OCI-LY3 (cell line): ENCODE measurements around the gene ATPAF2.

Experiments used
- H2AFZ ChIP-seq: fragments of 200-600, 300-600 bp; shearing (Covaris generic); 2 replicates; pipeline ENCODE4 v1.6.0; 2014; ENCODE audit warnings: antibody characterized with exemption, low read depth, low read length
- H3K27ac ChIP-seq: fragments of 200-600, 300-600 bp; sonication (generic); 2 replicates; pipeline ENCODE4 v1.5.1; 2014; ENCODE audit warnings: mild to moderate bottlenecking, low read length, moderate library complexity, mixed read lengths
- H3K27me3 ChIP-seq: fragments of 200-600, 300-600 bp; sonication (generic); 2 replicates; pipeline ENCODE4 v1.6.1; 2014; ENCODE audit warnings: low read depth, low read length, mixed read lengths
- H3K36me3 ChIP-seq: fragments of 200-600, 300-600 bp; sonication (generic); replicated peaks from 2 replicates; pipeline ENCODE3; 2014; ENCODE audit warnings: low read depth, low read length, mixed read lengths
- H3K4me1 ChIP-seq: fragments of 300-600, 200-600 bp; sonication (generic); 2 replicates; pipeline ENCODE4 v1.6.1; 2014; ENCODE audit warnings: low read length, mixed read lengths
- H3K4me2 ChIP-seq: fragments of 200-600, 300-600 bp; sonication (generic); 2 replicates; pipeline ENCODE4 v1.6.1; 2014; ENCODE audit warnings: low read length, mixed read lengths
- H3K4me3 ChIP-seq: fragments of 300-600, 200-600 bp; sonication (generic); 2 replicates; pipeline ENCODE4 v1.5.1; 2014; ENCODE audit warnings: antibody characterized with exemption, mild to moderate bottlenecking, low read length, moderate library complexity
- H3K79me2 ChIP-seq: fragments of 300-600, 200-600 bp; shearing (Covaris generic); 2 replicates; pipeline ENCODE4 v1.6.1; 2014; ENCODE audit warnings: mild to moderate bottlenecking, low read length, mixed read lengths
- H3K9ac ChIP-seq: fragments of 300-600, 200-600 bp; shearing (Covaris generic); 2 replicates; pipeline ENCODE4 v1.6.0; 2014; ENCODE audit warnings: mild to moderate bottlenecking, low read length, moderate library complexity
- H3K9me3 ChIP-seq: fragments of 200-600, 300-600 bp; shearing (Covaris generic); 2 replicates; pipeline ENCODE4 v1.6.1; 2014; ENCODE audit warnings: low read length, mixed read lengths; ENCODE audit not compliant: insufficient read depth
- H4K20me1 ChIP-seq: fragments of 200-600, 300-600 bp; sonication (generic); 2 replicates; pipeline ENCODE4 v1.6.1; 2016; ENCODE audit warnings: low read length, mixed read lengths; ENCODE audit not compliant: insufficient read depth
- EZH2phosphoT487 ChIP-seq: fragments of 200-600 bp; shearing (Covaris generic); IDR thresholded peaks from 2 replicates; pipeline ENCODE4 v1.6.1; 2018; ENCODE audit warnings: antibody characterized with exemption, mixed run types, low read depth
- TF ChIP-seq, protein P1 (sequence below): fragments of 200-600, 300-600 bp; sonication (generic); IDR thresholded peaks from 2 replicates; pipeline ENCODE4 v1.5.1; 2014; ENCODE audit warnings: antibody characterized with exemption, low read length, low read depth

ATPAF2 gene

DNA sequence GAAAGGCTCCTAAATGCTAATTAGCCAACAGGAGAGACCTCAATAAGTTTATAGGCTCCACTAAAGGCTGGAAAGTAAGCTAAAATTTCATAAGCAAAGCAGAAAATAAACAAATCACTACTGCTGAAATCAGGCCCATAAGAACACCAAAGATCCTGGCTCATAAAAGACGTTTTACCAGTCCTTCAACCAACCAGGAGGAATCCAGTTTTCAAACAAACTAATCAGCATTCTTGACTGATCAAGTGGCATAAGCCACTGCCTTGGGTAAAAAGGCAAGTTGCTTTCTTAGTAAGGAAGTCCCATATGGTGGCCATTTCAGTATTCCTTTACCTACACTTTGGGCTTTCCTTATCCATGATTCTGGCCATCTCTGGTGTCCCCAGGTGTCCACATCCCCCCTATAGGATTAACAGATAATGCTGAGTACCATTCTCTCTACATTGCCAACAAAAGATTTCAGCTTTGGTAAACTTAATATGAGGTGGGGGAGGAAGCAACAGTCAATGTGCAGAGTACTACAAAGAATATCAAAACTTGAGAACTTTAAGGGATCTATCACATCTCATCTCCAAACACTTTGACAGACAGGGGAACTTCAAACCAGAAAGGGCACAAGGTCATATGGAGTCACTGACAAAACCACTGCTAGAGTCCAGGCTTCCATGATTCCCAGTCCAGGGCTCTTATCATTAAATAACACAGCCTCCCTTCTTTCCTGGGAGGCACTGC lies 68.1 kb downstream of the ATPAF2 start:
- no peak overlapping the region for H3K9ac ChIP-seq
- TF ChIP-seq, protein P1, sequence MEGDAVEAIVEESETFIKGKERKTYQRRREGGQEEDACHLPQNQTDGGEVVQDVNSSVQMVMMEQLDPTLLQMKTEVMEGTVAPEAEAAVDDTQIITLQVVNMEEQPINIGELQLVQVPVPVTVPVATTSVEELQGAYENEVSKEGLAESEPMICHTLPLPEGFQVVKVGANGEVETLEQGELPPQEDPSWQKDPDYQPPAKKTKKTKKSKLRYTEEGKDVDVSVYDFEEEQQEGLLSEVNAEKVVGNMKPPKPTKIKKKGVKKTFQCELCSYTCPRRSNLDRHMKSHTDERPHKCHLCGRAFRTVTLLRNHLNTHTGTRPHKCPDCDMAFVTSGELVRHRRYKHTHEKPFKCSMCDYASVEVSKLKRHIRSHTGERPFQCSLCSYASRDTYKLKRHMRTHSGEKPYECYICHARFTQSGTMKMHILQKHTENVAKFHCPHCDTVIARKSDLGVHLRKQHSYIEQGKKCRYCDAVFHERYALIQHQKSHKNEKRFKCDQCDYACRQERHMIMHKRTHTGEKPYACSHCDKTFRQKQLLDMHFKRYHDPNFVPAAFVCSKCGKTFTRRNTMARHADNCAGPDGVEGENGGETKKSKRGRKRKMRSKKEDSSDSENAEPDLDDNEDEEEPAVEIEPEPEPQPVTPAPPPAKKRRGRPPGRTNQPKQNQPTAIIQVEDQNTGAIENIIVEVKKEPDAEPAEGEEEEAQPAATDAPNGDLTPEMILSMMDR: no peak
- no peak for TF ChIP-seq EZH2phosphoT487

More for the DNA sequence above, 68.1 kb downstream of the ATPAF2 start:
- Histone ChIP-seq H4K20me1 (no peaks in the 10 kb centered on the region), H3K9me3 (no peaks in the 10 kb centered on the region), H3K4me2 (peak overlapping the region; percentile 49), H3K79me2 (no peaks in the 10 kb centered on the region), H3K4me1 (peaks cover 9% of the 10 kb centered on the region), H2AFZ (no peak overlapping the region), H3K4me3 (peak overlapping the region; percentile 76; the same call in 1 of the 2 replicates), H3K27ac (no peak overlapping the region), H3K36me3 (no peaks in the 10 kb centered on the region), H3K27me3 (no peaks in the 10 kb centered on the region)
